ENCODE measurements around the gene TRERF1. TPM values are rescaled to one million over a fixed set of nuclear protein-coding genes. Genes with fewer than 3 reads are reported as not detected.

TRERF1 gene
- total and polyA plus RNA-seq, 12 donors = 4.7 to 16.6 (median 8.0) TPM

DNA sequence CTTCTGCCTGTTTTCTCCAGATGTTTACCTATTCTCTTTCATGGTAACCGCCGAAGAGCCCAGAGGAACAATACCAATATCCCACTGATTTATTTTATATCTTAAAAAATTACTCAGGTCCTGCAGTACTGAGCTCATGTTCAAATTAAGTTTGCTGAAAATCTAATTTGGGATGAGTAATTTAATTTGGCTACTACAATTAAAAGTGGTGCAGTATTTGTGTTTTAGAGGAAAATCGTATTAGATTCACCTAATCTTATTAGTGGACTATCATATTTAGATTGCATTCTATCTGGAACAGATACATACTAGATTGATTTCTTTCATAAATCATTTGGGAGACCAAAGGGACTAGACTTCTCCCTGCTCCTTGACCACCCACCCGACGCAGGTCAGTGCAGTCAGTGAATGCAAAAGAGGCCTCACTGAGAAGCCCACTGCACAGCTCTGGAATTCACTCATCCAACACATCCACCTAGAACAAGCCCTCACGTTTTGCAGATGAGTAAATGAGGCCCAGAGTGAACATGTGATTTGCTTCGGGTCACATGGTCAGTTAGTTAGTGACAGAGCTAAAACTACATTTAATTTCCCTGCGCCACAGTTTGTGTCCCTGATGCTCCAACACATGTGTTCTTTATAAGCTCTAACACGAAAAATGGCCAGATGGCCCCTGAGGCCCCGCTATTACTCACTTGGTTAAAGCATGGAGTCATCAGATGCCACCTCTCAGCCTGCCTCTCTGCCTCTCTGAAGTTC is 101.8 kb downstream of the TRERF1 start:
- TF ChIP-seq, protein P1, sequence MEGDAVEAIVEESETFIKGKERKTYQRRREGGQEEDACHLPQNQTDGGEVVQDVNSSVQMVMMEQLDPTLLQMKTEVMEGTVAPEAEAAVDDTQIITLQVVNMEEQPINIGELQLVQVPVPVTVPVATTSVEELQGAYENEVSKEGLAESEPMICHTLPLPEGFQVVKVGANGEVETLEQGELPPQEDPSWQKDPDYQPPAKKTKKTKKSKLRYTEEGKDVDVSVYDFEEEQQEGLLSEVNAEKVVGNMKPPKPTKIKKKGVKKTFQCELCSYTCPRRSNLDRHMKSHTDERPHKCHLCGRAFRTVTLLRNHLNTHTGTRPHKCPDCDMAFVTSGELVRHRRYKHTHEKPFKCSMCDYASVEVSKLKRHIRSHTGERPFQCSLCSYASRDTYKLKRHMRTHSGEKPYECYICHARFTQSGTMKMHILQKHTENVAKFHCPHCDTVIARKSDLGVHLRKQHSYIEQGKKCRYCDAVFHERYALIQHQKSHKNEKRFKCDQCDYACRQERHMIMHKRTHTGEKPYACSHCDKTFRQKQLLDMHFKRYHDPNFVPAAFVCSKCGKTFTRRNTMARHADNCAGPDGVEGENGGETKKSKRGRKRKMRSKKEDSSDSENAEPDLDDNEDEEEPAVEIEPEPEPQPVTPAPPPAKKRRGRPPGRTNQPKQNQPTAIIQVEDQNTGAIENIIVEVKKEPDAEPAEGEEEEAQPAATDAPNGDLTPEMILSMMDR (IDR thresholded peaks at IDR 0.05) = no peak
- no peak for TF ChIP-seq POLR2A (IDR thresholded peaks at IDR 0.05)
- 83 to 96% (median 90%) methylated on average over 9 to 10 of the region's 10 CpGs for WGBS, 4 donors
- Histone ChIP-seq H3K4me3 (no peak overlapping the region), H3K36me3 (replicated peaks in 1 of 2) (no peaks in the 10 kb centered on the region), H3K27ac (no peak overlapping the region), H3K9me3 (replicated peaks in 1 of 3) (no peaks in the 10 kb centered on the region), H3K27me3 (no peaks in the 10 kb centered on the region), H3K4me1 (replicated peaks in 1 of 2) (no peaks in the 10 kb centered on the region)
- peak in 1 of 7 donors; percentile 82 for DNase-seq
- intact Hi-C loops (cut with DNase I) = no loop called here

DNA sequence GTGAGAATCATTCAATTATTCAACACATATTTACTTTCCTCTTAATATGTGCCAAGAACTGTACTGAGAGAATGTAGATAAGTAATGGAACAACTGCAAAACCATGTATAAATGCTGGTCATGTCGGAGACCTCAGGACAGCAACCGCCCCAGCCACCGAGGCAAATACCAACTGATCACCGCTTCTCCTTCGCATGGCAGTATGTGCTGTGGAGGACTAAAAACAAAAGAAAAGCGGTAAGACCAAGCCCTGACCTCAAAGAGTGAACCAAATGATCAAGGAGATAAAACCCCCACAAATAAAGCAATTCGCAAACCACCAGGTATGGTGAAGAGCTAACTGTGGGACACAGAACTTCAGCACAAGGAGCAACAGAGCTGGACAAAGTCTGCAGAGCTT is 104.3 kb downstream of the TRERF1 start:
- H3K27me3 ChIP-seq = no peaks in the 10 kb centered on the region
- TF ChIP-seq, protein P1 (IDR thresholded peaks at IDR 0.05) = no peak
- TF ChIP-seq POLR2A (IDR thresholded peaks at IDR 0.05) = no peak
- intact Hi-C loops (cut with DNase I) = no loop called here
- H3K4me3 ChIP-seq = no peak overlapping the region
- H3K9me3 ChIP-seq (replicated peaks in 1 of 3) = no peaks in the 10 kb centered on the region
- H3K4me1 ChIP-seq (replicated peaks in 1 of 2) = no peaks in the 10 kb centered on the region
- no peak for DNase-seq
- WGBS, 4 donors = 94 to 98% (median 97%) methylated on average over 7 of the region's 7 CpGs
- no peaks in the 10 kb centered on the region for H3K36me3 ChIP-seq (replicated peaks in 1 of 2)
- H3K27ac ChIP-seq = no peak overlapping the region

DNA sequence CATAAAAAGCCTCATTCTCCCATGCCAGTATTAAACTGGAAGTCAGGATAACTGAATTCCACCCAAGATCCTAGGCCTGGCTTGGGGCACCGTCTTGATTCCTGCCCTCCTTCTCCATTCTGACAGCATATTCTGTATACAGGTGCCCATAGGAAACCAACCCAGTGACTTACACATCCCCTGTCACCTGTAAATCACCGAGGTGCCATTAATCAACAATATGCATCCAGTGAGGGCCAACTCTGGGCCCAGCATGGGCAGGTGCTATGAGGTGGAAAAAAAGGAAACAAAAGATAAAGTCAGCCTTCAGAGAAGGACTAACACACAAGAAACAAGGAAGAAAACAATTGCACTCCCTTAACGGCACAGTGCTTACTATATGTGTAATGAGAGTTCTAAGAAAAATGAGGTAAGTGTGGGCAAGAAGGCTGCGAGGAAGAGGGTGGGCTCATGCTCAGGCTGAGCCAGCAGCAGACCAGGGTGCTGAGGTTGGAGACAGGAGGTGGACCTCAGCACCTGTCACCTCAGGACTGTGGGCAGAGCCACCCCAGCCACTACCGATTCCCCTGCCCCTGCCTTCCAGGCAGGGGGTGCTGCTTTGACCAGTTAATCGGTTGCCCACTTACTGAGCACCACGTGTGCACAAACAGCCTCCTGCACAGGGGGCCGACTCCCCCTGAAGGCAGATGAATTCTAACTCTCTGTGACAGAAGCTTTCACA is 105.9 kb downstream of the TRERF1 start:
- Histone ChIP-seq H3K36me3 (replicated peaks in 1 of 2) (no peaks in the 10 kb centered on the region), H3K4me3 (no peak overlapping the region), H3K27ac (no peak overlapping the region), H3K9me3 (replicated peaks in 1 of 3) (no peaks in the 10 kb centered on the region), H3K27me3 (no peaks in the 10 kb centered on the region), H3K4me1 (replicated peaks in 1 of 2) (no peaks in the 10 kb centered on the region)
- TF ChIP-seq, protein P1 (IDR thresholded peaks at IDR 0.05) = no peak
- no peak for TF ChIP-seq POLR2A (IDR thresholded peaks at IDR 0.05)
- DNase-seq = no peak
- intact Hi-C loops (cut with DNase I) = no loop called here
- 82 to 98% (median 87%) methylated on average over 4 to 8 of the region's 8 CpGs for WGBS, 4 donors

DNA sequence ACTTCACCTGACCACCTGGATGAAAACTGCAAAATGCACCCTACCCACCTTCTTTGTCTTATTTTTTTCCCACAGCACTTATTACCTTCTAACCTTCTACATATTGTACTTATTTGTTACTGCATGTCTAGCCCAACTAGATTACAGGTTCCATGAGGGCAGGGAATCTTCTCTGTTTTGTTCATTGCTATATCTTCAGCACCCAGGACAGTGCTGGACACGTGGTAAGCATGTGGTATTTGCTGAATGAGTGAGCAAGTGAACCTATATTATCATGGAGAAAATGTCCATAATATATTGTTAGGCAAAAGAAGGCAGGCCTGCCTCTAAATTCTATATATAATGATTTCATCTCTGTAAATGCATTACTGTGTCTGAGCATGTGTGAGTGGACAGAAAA is 107.0 kb downstream of the TRERF1 start:
- DNase-seq = no peak
- Histone ChIP-seq H3K4me1 (replicated peaks in 1 of 2) (no peaks in the 10 kb centered on the region), H3K27ac (no peak overlapping the region), H3K36me3 (replicated peaks in 1 of 2) (no peaks in the 10 kb centered on the region), H3K4me3 (no peak overlapping the region), H3K27me3 (no peaks in the 10 kb centered on the region), H3K9me3 (replicated peaks in 1 of 3) (no peaks in the 10 kb centered on the region)
- WGBS, 4 donors = 77 to 88% (median 83%) methylated on average over 1 of the region's 1 CpG
- intact Hi-C loops (cut with DNase I) = no loop called here
- TF ChIP-seq, protein P1 (IDR thresholded peaks at IDR 0.05) = no peak
- no peak for TF ChIP-seq POLR2A (IDR thresholded peaks at IDR 0.05)
